RWPE1 (cell line): ENCODE measurements around the gene UCK2.

ENCODE experiments used
- CTCF ChIA-PET: fragments of 350-600 bp; sonication (Branson Sonifier 250); formaldehyde crosslinking; extraction: SDS; loops from one replicate; lab custom pipeline; 2021; lab: Yijun Ruan, JAX
- POLR2A ChIA-PET: fragments of 400-600 bp; formaldehyde crosslinking; extraction: SDS; loops from one replicate; lab custom pipeline; 2020; ENCODE audit warnings: antibody characterized with exemption; ENCODE audit not compliant: low non-redundant PET; lab: Yijun Ruan, JAX
- DNase-seq: peaks from one replicate; pipeline ENCODE4 v3.0.0; 2012; ENCODE audit warnings: low spot score
- H3K27ac ChIP-seq: fragments of 450-650 bp; 2 replicates; pipeline ENCODE4 v1.5.1; 2017
- TF ChIP-seq, protein P1 (sequence below): fragments of 450-650 bp; conservative IDR thresholded peaks from 2 replicates; pipeline ENCODE4 v1.5.1; 2017; ENCODE audit warnings: low read depth, mild to moderate bottlenecking

The UCK2 gene

DNA sequence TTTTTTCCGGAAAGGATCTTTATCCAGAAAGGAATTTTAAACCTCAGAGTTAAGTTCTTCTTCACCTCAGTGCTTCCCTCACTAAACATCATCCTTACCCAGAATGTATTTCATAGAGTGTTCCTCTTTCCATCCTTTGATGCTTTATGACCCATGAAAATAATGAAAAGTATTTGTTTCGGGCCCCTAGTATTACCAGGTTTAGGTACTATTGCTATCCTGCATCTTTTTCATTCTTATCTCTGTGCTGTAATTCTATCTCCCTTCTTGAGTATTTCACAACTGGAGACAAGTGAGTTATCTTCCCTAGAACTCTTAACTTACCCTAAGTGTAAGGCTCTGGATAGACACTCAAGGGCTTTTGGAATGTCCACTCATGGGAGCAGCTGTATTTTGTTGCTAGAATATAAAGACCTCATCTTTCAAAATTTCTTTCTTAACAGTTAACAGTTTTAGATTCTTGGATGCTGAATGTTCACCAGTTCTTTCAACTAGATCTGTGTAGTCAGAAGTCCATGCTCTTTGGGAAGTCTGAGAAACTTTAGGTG, 26.2 kb downstream of the UCK2 start:
- CTCF ChIA-PET, result no interaction called here
- H3K27ac ChIP-seq, result peak overlapping the region; percentile 34; the same call in 1 of the 2 replicates

DNA sequence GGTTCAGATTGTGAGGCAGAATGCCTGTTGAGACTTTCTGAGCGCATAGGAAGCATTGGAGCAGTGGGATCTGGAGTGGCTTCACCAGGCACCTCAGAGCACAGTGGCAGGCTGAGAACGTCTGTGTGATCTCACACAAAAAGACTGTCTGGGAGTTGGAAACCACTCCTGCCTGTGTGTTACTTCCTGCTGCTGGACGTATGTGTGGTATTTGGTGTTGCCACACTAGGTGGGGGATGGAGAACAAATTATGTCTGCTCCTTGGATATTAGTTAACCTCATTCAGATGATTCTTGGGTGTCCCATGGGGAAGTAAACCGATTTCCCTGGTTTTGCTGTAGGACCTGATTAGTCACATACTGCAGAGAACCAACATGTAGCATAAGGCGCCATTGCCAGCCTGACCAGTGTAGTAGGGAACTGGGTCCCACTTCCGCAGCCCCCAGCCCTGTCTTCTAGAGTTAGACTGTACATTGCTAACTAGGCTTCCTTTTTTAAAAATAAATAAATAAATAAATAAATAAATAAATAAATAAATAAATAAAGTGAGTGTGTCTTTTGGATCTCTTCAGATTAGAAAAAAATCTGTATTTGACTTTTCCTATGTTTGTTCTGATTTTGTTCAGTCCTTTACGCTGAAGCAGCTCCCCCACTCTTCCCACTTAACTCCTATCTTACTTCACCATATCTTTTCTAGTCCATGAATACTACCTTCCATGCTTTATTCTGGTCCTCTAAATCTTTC, 26.9 kb downstream of the UCK2 start:
- no peak for DNase-seq
- CTCF ChIA-PET, result no interaction called here
- POLR2A ChIA-PET, result no interaction called here
- TF ChIP-seq, protein P1, sequence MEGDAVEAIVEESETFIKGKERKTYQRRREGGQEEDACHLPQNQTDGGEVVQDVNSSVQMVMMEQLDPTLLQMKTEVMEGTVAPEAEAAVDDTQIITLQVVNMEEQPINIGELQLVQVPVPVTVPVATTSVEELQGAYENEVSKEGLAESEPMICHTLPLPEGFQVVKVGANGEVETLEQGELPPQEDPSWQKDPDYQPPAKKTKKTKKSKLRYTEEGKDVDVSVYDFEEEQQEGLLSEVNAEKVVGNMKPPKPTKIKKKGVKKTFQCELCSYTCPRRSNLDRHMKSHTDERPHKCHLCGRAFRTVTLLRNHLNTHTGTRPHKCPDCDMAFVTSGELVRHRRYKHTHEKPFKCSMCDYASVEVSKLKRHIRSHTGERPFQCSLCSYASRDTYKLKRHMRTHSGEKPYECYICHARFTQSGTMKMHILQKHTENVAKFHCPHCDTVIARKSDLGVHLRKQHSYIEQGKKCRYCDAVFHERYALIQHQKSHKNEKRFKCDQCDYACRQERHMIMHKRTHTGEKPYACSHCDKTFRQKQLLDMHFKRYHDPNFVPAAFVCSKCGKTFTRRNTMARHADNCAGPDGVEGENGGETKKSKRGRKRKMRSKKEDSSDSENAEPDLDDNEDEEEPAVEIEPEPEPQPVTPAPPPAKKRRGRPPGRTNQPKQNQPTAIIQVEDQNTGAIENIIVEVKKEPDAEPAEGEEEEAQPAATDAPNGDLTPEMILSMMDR, result no peak
- peak overlapping the region; percentile 34; the same call in 1 of the 2 replicates for H3K27ac ChIP-seq

More for the DNA sequence above, 26.2 kb downstream of the UCK2 start:
- DNase-seq, result no peak
- POLR2A ChIA-PET, result no interaction called here
- TF ChIP-seq, protein P1, result no peak

DNA sequence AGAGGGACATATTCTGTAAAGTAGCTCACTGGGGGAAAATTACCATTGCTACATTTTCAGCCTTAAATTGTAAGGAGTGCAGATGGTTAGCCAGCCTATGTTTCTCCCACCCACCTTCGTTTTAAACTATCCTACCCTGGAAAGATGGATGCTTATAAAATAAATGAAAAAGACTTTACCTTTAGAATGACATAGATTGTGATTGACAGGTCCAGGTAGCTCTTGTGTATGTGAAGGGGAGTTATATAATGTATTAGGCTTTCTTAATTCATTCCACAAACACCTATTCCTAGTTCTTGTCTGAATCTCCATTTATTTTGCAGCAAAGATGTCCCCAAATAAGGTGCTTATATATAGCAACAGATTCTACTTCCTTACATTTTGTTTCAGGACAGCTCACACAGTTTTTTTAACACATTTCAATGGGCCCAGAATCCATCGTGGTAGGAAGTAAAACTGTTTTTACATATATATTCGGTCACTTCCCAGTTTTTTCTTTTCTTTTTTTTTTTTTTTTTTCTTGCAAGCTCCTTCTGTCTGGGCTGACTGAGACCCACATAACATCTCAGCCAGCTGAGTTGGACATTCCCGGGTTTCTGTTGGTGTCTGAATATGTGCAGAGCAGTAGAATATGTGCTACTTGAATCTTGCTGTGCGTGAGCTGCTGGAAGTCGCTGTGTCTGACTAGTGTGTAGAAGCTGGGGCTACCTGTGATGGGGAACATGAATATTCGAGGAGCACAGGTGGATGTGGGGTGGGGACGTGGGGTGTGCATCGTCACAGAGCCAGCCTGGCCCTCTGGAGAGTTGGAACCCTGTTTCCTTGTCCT, 27.8 kb downstream of the UCK2 start:
- TF ChIP-seq, protein P1, result no peak
- no peak for DNase-seq
- no peak overlapping the region for H3K27ac ChIP-seq
- POLR2A ChIA-PET, result no interaction called here
- CTCF ChIA-PET, result interaction anchor here (0.6 kb wide), 1 partner anchor 26 kb away, joined by 4 read pairs; no protein-coding TSS in a partner anchor

DNA sequence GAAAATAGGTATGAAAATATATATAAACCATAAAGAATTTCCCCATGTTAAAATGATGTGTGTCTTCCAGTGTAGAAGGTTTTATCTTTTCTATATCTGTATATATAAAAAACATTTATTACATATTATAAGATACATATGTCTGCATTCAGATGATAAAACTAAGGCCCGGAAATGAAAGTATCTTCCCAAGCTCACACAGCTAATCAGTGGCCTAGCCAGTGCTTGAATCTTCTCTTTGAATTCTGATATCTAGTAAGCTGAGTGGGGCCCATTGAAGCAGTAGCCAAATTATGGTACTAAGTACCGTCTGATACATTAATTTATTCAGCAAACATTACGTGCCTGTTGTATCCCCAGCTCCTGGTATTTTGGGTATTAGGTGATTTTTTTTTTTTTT, 28.6 kb downstream of the UCK2 start:
- TF ChIP-seq, protein P1, result no peak
- POLR2A ChIA-PET, result no interaction called here
- no peak for DNase-seq
- CTCF ChIA-PET, result interaction anchor here (0.6 kb wide), 2 partner anchors 26 to 54 kb away, joined by 4 to 7 read pairs; no protein-coding TSS in a partner anchor
- H3K27ac ChIP-seq, result no peak overlapping the region

DNA sequence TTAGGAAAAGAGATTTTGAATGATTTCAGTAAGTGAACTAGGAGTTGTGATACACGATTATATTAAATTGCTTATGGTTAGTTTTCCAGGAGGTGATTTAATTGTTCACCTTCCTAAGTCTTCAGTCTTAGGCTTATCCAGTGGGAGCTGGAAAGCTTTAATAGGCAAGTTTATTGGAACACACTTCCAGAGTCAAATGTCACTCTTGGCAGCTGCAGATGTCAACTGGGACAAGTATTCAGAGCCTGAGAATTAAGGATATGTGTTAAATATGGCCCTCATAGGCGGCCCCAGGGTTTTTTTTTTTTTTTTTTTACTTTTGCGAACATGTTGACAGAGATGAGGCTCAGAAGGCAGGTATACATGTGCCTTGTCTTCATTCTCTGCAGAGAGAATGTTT, 29.2 kb downstream of the UCK2 start:
- TF ChIP-seq, protein P1, result no peak
- POLR2A ChIA-PET, result no interaction called here
- no peak overlapping the region for H3K27ac ChIP-seq
- CTCF ChIA-PET, result no interaction called here
- no peak for DNase-seq
